Kidney epithelial cell (primary cell): ENCODE data around the gene ZNF646. TPM values are rescaled to one million over a fixed set of nuclear protein-coding genes. Genes with fewer than 3 reads are reported as not detected.

Experiments used
- DNase-seq: peaks from one replicate; pipeline ENCODE4 v3.0.0-alpha.2; 2010; ENCODE audit warnings: low read depth
- H3K27me3 ChIP-seq: 2 replicates; pipeline ENCODE4 v1.6.0; 2011; ENCODE audit warnings: low read length; ENCODE audit not compliant: control insufficient read depth, insufficient read depth
- H3K36me3 ChIP-seq: 2 replicates; pipeline ENCODE4 v1.5.1; 2011; ENCODE audit warnings: low read length; ENCODE audit not compliant: control insufficient read depth, insufficient read depth
- H3K4me3 ChIP-seq: 2 replicates; pipeline ENCODE4 v1.5.1; 2011; ENCODE audit warnings: low read depth, mild to moderate bottlenecking, control low read depth, low read length
- CTCF ChIP-seq: IDR thresholded peaks from 2 replicates; pipeline ENCODE4 v1.5.1; 2011; ENCODE audit warnings: mild to moderate bottlenecking, moderate library complexity, low read length, control low read depth, inconsistent platforms; ENCODE audit not compliant: insufficient read depth, poor library complexity, severe bottlenecking
- total RNA-seq: library from RNA; depleted of rRNA; stranded (reverse); fragments of >200 nt; gene quantifications from 2 replicates; pipeline ENCODE4 v1.2.3, GENCODE V29; 2015

Gene ZNF646
- total RNA-seq, 1 donor from 2014 or later = 17.8 TPM

DNA sequence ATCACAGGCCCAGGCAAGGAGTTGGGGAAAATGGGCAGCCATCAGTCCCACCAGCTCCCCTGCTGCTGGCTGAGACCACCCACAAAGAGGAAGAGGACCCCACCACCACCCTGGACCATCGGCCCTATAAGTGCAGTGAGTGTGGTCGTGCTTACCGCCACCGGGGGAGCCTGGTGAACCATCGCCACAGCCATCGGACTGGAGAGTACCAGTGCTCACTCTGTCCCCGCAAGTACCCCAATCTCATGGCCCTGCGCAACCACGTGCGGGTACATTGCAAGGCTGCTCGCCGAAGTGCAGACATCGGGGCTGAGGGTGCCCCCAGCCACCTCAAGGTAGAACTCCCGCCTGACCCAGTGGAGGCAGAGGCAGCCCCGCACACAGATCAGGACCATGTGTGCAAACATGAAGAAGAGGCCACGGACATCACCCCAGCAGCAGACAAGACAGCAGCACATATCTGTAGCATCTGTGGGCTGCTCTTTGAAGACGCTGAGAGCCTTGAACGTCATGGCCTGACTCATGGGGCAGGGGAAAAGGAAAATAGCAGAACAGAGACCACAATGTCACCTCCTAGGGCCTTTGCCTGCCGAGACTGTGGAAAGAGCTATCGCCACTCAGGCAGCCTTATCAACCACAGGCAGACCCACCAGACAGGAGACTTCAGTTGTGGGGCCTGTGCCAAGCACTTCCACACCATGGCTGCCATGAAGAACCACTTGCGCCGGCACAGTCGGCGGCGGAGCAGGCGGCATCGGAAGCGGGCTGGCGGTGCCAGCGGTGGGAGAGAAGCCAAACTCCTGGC is 3.6 kb downstream of the ZNF646 start:
- Histone ChIP-seq H3K27me3 (no peaks in the 10 kb centered on the region), H3K36me3 (peaks cover 6% of the 10 kb centered on the region), H3K4me3 (no peak overlapping the region)
- DNase-seq = no peak
- no peak for TF ChIP-seq CTCF

DNA sequence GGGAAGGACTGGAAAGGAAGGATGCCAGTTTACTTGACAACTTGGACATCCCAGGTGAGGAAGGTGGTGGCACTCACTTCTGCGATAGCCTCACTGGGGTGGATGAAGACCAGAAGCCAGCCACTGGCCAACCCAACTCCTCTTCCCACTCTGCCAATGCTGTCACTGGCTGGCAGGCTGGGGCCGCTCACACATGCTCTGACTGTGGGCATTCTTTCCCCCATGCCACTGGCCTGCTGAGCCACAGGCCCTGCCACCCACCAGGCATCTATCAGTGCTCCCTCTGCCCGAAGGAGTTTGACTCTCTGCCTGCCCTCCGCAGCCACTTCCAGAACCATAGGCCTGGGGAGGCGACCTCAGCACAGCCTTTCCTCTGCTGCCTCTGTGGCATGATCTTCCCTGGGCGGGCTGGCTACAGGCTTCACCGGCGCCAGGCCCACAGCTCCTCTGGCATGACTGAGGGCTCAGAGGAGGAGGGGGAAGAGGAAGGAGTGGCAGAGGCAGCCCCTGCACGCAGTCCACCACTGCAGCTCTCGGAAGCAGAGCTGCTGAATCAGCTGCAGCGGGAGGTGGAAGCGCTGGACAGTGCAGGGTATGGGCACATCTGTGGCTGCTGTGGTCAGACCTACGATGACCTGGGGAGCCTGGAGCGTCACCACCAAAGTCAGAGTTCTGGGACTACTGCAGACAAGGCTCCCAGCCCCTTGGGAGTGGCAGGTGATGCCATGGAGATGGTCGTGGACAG is 4.5 kb downstream of the ZNF646 start:
- no peak for DNase-seq
- TF ChIP-seq CTCF = no peak
- no peaks in the 10 kb centered on the region for H3K27me3 ChIP-seq
- no peak overlapping the region for H3K4me3 ChIP-seq
- peaks cover 6% of the 10 kb centered on the region for H3K36me3 ChIP-seq

DNA sequence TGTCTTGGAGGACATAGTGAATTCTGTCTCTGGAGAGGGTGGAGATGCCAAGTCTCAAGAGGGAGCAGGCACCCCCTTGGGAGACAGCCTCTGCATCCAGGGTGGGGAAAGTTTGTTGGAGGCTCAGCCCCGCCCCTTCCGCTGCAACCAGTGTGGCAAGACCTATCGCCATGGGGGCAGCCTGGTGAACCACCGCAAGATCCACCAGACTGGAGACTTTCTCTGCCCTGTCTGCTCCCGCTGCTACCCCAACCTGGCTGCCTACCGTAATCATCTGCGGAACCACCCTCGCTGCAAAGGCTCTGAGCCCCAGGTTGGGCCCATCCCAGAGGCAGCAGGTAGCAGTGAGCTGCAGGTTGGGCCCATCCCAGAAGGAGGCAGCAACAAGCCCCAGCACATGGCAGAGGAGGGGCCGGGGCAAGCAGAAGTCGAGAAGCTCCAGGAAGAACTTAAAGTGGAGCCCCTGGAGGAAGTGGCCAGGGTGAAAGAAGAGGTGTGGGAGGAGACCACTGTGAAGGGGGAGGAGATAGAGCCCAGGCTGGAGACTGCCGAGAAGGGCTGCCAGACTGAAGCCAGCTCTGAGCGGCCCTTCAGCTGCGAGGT is 5.2 kb downstream of the ZNF646 start:
- Histone ChIP-seq H3K27me3 (no peaks in the 10 kb centered on the region), H3K36me3 (peaks cover 6% of the 10 kb centered on the region), H3K4me3 (no peak overlapping the region)
- no peak for DNase-seq
- TF ChIP-seq CTCF = no peak

- no peak for DNase-seq
- Histone ChIP-seq H3K4me3 (no peak overlapping the region), H3K36me3 (peaks cover 6% of the 10 kb centered on the region), H3K27me3 (no peaks in the 10 kb centered on the region)
- no peak for TF ChIP-seq CTCF
These were observed 5.9 kb downstream of the ZNF646 start for GRCh38 chr16:31080035-31080629.

DNA sequence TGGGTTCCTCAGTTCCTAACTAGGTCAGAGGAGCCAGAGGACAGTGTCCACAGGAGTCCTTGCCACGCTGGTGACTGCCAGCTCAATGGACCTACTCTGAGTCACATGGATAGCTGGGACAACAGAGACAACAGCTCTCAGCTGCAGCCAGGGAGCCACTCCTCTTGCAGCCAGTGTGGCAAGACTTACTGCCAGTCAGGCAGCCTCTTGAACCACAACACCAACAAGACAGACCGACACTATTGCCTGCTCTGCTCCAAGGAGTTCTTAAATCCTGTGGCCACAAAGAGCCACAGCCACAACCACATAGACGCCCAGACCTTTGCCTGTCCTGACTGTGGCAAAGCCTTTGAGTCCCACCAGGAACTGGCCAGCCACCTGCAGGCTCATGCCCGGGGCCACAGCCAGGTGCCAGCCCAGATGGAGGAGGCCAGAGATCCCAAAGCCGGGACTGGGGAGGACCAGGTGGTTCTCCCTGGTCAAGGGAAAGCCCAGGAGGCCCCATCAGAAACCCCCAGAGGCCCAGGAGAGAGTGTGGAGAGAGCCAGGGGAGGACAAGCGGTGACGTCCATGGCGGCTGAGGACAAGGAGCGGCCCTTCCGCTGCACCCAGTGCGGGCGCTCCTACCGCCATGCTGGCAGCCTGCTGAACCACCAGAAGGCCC is 6.7 kb downstream of the ZNF646 start:
- no peaks in the 10 kb centered on the region for H3K27me3 ChIP-seq
- no peak for DNase-seq
- H3K4me3 ChIP-seq = no peak overlapping the region
- TF ChIP-seq CTCF = no peak
- H3K36me3 ChIP-seq = peaks cover 6% of the 10 kb centered on the region
